Suprapubic skin (tissue), 4 donors: ENCODE data around the gene MXD3.

Experiments used
- EP300 ChIP-seq: sonication (generic); formaldehyde crosslinking; IDR thresholded peaks from one replicate; pipeline ENCODE4 v1.6.1; 2017; ENCODE audit warnings: antibody characterized with exemption
- POLR2A ChIP-seq, 2 donors: fragments of 450-650 bp; IDR thresholded peaks; one replicate each; pipeline ENCODE4 v1.6.1; 2017; ENCODE audit warnings: antibody characterized with exemption in 2 of 2, mild to moderate bottlenecking in 2 of 2, moderate library complexity in 2 of 2
- POLR2AphosphoS5 ChIP-seq, 3 donors: sonication (generic); formaldehyde crosslinking; IDR thresholded peaks; one replicate each; pipeline ENCODE4 v1.6.1; 2017; ENCODE audit warnings: antibody characterized with exemption in 3 of 3
- TF ChIP-seq, protein P1 (sequence below), 2 donors: fragments of 200-600 bp in 1 of 2; fragments of 450-650 bp in 1 of 2; sonication (generic) in 1 of 2; IDR thresholded peaks; one replicate each; pipeline ENCODE4 v1.5.1; 2016 to 2019; ENCODE audit warnings: antibody characterized with exemption in 2 of 2, mild to moderate bottlenecking in 1 of 2, moderate library complexity in 1 of 2

- TF ChIP-seq, protein P1, sequence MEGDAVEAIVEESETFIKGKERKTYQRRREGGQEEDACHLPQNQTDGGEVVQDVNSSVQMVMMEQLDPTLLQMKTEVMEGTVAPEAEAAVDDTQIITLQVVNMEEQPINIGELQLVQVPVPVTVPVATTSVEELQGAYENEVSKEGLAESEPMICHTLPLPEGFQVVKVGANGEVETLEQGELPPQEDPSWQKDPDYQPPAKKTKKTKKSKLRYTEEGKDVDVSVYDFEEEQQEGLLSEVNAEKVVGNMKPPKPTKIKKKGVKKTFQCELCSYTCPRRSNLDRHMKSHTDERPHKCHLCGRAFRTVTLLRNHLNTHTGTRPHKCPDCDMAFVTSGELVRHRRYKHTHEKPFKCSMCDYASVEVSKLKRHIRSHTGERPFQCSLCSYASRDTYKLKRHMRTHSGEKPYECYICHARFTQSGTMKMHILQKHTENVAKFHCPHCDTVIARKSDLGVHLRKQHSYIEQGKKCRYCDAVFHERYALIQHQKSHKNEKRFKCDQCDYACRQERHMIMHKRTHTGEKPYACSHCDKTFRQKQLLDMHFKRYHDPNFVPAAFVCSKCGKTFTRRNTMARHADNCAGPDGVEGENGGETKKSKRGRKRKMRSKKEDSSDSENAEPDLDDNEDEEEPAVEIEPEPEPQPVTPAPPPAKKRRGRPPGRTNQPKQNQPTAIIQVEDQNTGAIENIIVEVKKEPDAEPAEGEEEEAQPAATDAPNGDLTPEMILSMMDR (IDR thresholded peaks at IDR 0.05): no peak
- no peak for TF ChIP-seq POLR2A (IDR thresholded peaks at IDR 0.05)
- no peak for TF ChIP-seq EP300
- TF ChIP-seq POLR2AphosphoS5 (IDR thresholded peaks at IDR 0.05): no peak
These were observed 27.5 kb upstream of the MXD3 start for GRCh38 chr5:177339107-177339638.
